GM18505 (cell line): Measurements from ENCODE around the gene MFAP5.
"Not testable (repeated sequence)": the region's sequence is repeated elsewhere in the genome, so short reads cannot be mapped to it uniquely, and the experiment has no call there.

Experiments
- ATAC-seq: cut with Tn5 transposase; IDR thresholded peaks from one replicate; pipeline ENCODE4 v1.9.1; 2021; ENCODE audit not compliant: unreplicated experiment
- POLR2A ChIP-seq: IDR thresholded peaks from 4 replicates; pipeline ENCODE4 v1.6.1; 2011; ENCODE audit warnings: borderline replicate concordance; ENCODE audit not compliant: insufficient read depth, insufficient read length; ENCODE audit errors: extremely low read depth

The MFAP5 gene

GRCh38 chr12:8661751-8662150 is 875 bp downstream of the MFAP5 start:
- ATAC-seq: no peak
- no peak for TF ChIP-seq POLR2A

GRCh38 chr12:8661016-8661415 is 1.6 kb downstream of the MFAP5 start:
- no peak for TF ChIP-seq POLR2A
- ATAC-seq: no peak

- ATAC-seq: no peak
- no peak for TF ChIP-seq POLR2A
Observed at GRCh38 chr12:8658346-8658745, 4.3 kb downstream of the MFAP5 start.

GRCh38 chr12:8655421-8655820 is 7.2 kb downstream of the MFAP5 start:
- no peak for TF ChIP-seq POLR2A
- no peak for ATAC-seq

GRCh38 chr12:8648576-8649205 is 13.9 kb downstream of the MFAP5 start:
- ATAC-seq: peak; percentile 57
- TF ChIP-seq POLR2A: no peak

GRCh38 chr12:8647968-8648367 is 14.7 kb downstream of the MFAP5 start:
- ATAC-seq: no peak
- TF ChIP-seq POLR2A: no peak

- peak; percentile 58 for ATAC-seq
Observed at GRCh38 chr12:8644345-8645248, 18.0 kb downstream of the MFAP5 start.

GRCh38 chr12:8642775-8643174 is 19.9 kb downstream of the MFAP5 start:
- no peak for TF ChIP-seq POLR2A
- ATAC-seq: no peak

More at GRCh38 chr12:8644345-8645248, 18.0 kb downstream of the MFAP5 start:
- peak; percentile 56 for TF ChIP-seq POLR2A

- ATAC-seq: no peak
- TF ChIP-seq POLR2A: no peak
Observed at GRCh38 chr12:8639936-8640335, 22.7 kb downstream of the MFAP5 start.

GRCh38 chr12:8638951-8639350 is 23.7 kb downstream of the MFAP5 start:
- no peak for ATAC-seq
- no peak for TF ChIP-seq POLR2A

- no peak for TF ChIP-seq POLR2A
- no peak for ATAC-seq
Observed at GRCh38 chr12:8637666-8638065, 25.0 kb downstream of the MFAP5 start.

GRCh38 chr12:8637244-8637643 is 25.4 kb downstream of the MFAP5 start:
- no peak for TF ChIP-seq POLR2A
- no peak for ATAC-seq

GRCh38 chr12:8636581-8636980 is 26.0 kb downstream of the MFAP5 start:
- no peak for TF ChIP-seq POLR2A
- no peak for ATAC-seq

- not testable (repeated sequence) for ATAC-seq
Observed at GRCh38 chr12:8636007-8636346, 26.6 kb downstream of the MFAP5 start.

GRCh38 chr12:8635342-8636006 is 27.2 kb downstream of the MFAP5 start:
- not testable (repeated sequence) for ATAC-seq
